Inflammatory macrophage (primary cell): ENCODE measurements around the gene DMBX1.
A peak's percentile ranks its signal among the peaks of the same experiment; 100 is the strongest.

Experiments used
- DNase-seq, 2 donors: peaks; one replicate each; pipeline ENCODE4 v3.0.0-alpha.2; 2020 to 2022

Gene DMBX1

DNA sequence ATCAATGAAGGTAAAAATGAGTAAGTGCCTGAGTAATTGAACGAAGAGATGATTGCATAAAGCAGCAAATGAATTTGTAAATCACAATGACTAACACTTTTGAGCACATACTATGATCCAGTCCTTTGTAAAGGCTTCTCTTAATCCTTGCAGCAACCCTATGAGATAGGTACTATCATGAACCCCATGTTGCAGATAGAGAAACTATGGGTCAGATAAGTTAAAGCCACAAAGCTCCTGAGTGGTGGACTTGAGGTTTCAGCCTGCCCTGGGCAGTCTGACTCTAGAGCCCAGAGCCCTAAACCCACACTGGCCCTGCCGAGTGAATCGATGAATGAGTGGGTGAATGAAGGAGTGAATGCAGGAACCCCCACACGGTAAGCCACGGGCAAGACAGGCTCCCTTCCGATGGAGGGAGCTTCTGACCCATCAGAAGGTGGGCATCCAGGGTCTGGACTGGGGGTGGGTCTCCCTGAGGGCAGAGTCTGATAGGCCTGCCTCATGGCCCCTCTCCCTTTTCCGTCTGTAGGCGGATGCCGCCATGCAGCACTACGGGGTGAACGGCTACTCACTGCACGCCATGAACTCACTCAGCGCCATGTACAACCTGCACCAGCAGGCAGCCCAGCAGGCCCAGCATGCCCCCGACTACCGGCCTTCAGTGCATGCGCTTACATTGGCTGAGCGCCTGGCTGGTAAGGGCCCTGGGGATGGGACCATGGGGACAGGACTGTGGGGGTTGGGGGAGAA is 17.0 kb downstream of the DMBX1 start:
- DNase-seq: no peak

- peak; percentile 23 to 43 for DNase-seq
Measured at GRCh38 chr1:46508757-46509156, 19.1 kb downstream of the DMBX1 start.

DNA sequence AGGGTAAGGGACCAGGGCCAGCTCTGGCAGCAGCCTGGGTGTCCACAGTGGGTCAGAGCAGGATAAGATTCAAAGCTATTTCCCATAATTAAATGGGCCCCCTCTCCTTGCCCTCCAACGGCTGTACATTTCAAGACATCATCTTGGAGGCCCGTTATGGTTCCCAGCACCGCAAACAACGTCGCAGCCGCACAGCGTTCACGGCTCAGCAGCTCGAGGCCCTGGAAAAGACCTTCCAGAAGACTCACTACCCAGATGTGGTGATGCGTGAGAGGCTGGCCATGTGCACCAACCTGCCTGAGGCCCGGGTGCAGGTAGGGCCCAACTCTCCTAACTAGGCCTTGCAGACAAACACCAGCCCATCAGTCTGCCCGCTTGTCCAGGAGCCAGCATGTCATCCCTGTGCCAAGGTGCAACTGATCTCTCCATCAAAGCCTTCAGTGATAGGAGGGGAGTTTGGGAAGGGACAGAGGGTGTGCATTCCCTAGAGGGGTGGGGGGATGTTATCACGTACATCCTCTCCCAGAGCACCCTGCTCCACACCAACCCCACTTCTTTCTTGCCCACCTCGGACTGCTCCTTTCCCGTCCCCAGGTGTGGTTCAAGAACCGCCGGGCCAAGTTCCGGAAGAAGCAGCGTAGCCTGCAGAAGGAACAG is 20.8 kb downstream of the DMBX1 start:
- DNase-seq: no peak

- DNase-seq: no peak
Measured at GRCh38 chr1:46510998-46511365, 21.3 kb downstream of the DMBX1 start.

- DNase-seq: no peak
Measured at GRCh38 chr1:46512135-46512791, 22.6 kb downstream of the DMBX1 start.

- no peak for DNase-seq
Measured at GRCh38 chr1:46512792-46513190, 23.2 kb downstream of the DMBX1 start.

DNA sequence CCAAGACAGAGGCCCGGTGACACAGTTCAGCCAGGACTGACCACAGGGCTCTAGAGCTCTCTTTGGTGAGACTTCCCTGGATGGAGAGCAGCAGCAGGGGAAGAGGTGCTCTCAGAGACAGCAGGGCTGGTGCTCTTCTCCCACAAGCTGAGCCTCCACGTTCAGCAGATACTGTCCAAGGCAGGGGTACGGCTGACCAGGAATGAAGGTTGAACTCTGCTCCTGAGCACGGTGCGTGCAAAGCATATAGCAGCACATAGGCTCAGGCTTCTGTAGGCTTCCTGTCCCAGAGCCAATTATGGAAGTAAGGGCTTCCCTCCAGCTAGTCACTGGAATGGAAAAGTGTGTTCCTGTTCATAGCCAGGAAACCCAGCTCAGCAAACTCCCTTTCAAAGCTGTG is 23.9 kb downstream of the DMBX1 start:
- no peak for DNase-seq

GRCh38 chr1:46515576-46515975 is 25.9 kb downstream of the DMBX1 start:
- DNase-seq: no peak

DNA sequence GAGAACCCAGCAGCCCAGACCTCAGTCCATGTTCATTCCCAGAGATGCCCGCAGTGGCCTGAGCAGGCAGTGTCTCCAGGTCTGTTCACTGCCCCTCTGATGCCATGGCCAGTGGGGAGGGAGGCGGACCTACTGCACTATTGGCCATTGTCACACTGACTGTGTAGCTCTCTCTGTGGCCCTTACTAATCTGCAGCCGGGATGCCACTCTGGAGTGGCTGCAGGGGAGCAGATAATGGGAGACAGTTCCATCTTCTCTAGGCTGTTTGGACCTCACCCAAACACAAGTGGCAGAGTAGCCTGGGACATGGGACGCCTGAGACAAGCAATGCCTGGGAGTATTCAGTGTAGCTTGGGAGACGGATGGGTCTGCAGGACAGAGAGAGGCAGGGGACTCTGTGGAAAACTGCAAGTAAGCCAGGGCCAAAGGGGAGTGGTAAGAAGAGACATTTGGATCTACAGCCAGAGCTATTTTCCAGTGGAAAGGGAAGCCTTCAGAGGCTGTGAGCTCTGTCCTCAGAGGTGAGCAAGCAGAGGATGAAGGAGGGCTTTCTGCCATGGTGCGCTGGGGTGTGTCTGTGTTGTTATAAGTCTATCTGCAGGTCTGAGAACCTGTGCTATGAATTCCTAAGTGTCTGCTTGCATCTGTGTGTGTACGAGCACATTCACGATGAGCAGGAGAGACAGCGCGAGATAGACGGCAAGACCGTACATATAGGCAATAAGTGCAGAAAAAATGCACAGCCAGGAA is 26.7 kb downstream of the DMBX1 start:
- no peak for DNase-seq

GRCh38 chr1:46517010-46517600 is 27.5 kb downstream of the DMBX1 start:
- DNase-seq: no peak

DNA sequence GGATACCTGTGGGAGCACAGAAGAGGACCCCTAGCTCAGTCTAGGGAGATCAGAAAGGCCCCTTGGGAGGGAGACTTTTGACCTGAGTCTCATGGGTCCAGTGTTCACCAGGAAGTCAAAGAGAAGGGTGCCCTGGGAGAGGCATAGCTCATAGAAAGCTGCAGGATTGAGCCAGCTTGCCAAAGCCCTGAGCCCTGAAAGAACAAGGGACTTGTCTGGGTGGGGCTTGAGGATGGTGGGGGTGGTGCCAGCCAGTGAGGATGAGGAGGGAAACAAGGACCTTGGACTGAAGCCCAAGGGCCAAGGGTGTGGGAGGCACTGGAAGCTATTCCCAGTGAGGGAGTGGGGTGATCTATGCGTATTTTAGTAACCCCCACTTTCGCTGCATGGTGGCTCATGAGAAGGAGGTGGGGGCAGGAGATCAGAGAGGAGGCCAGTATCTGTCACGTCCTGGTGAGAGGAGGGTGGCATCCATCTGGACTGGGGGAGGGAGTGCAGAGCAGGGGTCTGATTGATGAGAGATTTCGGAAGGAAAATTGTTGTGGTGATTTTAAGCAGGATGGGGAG is 28.4 kb downstream of the DMBX1 start:
- no peak for DNase-seq

DNA sequence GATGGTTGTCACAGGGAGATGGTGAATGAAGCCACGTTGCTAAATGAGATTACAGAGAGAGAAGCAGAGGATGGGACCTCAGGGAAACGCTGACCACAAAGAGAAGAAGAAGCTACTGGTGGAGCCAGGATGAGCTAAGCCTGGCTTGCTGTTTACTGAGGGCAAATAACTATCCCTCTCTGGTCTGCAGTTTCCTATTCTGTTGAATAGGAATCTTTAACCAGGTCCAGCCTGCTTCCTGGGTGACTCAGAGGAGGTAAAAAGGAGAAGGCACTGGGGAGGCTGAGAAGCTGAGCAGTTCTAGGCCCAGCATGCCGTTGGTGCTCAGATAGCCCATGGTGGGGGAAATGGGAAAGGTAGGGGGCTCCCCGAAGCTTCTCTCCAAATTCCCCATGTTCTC is 29.6 kb downstream of the DMBX1 start:
- no peak for DNase-seq

- no peak for DNase-seq
Measured at GRCh38 chr1:46520063-46520911, 30.7 kb downstream of the DMBX1 start.

DNA sequence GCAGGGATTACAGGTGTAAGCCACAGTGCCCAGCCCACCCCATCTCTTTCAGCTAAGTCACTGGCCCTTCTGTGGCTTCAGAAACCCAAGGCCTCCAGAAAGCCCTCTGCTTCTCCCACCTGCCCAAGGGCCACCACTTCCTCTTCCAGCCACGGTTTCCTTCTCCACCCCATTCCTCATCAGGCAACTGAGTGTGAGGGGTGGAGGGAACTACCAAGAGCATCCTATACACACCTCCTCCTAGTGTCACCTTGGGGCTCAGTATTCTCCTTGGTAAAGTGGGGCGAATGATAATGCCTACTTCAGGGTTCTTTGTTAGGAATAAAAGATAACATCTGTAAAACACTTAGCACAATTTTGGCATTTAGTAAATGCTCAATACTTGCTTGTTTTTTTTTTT is 31.8 kb downstream of the DMBX1 start:
- DNase-seq: no peak

GRCh38 chr1:46522184-46522968 is 32.7 kb downstream of the DMBX1 start:
- peak; percentile 73 to 80 for DNase-seq

GRCh38 chr1:46522969-46523320 is 33.3 kb downstream of the DMBX1 start:
- DNase-seq: no peak

- no peak for DNase-seq
Measured at GRCh38 chr1:46523496-46524353, 34.1 kb downstream of the DMBX1 start.

GRCh38 chr1:46524843-46525242 is 35.2 kb downstream of the DMBX1 start:
- DNase-seq: no peak

DNA sequence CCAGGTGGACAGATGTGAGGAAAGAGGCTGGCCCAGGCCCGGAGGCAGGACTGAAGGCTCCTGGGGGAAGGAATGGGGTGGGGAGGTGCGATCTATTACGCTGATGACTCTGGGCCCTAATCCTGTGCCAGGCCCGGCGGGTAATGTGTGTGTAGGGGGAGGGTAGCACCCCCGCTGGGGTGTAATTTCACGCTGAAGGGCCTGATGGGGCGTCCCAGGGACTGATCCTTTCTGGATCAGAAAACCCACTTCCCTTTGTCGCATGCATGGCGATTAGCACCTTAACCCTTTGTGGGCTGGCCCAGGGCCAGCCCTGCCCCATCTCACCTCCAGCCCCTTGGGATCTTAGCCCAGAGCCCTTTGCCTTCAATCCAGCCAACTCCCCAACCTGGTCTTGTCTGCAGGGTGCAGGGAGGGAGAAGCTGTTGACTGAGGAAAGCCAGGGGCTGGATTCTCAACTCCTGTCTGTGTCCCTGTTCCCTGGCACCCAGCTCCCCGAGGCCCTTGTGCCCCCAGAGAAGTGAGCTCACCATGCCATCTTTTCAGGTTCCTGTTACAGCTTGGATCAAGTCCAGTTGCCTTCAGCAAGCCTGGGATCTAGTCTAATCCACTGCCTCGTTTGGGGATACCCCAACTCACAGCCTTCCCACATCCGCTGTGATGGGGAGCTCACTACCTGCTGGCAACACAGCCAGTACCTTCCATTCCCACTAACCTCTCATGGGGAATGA is 35.8 kb downstream of the DMBX1 start:
- DNase-seq: no peak
